ENCODE measurements around the gene ZBTB7C. TPM values are rescaled to one million over a fixed set of nuclear protein-coding genes. Genes with fewer than 3 reads are reported as not detected.

ZBTB7C gene
- total RNA-seq, 1 donor from 2014 or later: 13.0 TPM

DNA sequence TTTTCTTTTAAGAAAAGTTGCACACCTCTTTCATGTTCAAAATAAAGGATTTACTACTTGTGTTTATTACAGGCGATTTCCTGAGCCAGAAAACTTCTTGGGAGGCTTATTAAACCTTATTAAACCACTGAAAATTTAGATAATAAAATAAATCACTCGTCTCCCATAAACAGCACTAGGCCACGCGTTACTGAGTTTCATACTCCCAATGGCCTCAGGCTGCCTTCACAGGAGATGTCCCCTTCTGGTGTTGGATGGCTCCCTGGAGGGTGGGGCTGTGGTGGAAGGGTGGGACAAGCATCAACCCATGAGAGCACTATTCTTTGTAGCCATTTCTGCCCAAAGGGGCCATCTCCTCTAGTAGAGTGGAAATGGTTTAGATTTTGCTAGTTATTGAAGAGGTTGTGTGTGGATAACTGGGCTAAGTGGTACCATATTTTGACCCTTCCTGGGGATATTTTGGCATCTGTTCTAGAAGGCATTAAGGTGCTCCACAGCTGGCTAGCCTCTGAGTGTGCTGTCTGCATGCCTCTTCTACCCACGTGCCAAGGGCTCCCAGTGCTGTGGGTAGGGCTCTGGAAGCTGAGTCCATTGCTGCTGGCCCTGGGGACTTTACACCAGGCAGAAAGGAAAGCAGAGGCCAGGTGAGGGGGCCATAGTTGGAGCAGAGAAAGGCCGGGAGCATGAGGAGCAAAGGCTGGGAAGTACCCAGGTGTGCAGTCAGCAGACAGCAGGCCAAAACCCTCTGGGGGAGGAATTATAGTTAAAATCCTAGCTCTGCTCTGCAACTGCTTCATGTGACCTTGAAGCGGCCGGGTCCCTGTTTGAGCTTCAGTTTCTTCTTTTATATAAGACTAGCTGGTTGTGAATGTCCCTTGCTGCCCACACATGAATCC lies 357.0 kb downstream of the ZBTB7C start:
- no peak for TF ChIP-seq CTCF (conservative IDR thresholded peaks at IDR 0.05)
- H3K36me3 Mint-ChIP-seq: no peaks in the 10 kb centered on the region
- no peak overlapping the region for H3K27ac Mint-ChIP-seq
- no peaks in the 10 kb centered on the region for H3K9me3 Mint-ChIP-seq
- H3K4me3 Mint-ChIP-seq: no peak overlapping the region
- H3K4me1 Mint-ChIP-seq (ENCODE audit: unreplicated experiment): peaks cover 25% of the 10 kb centered on the region
- DNase-seq (ENCODE audit: extremely low spot score, unreplicated experiment): no peak
- peaks cover 3% of the 10 kb centered on the region for H3K27me3 Mint-ChIP-seq

- H3K4me3 Mint-ChIP-seq: no peak overlapping the region
- peaks cover 29% of the 10 kb centered on the region for H3K4me1 Mint-ChIP-seq (ENCODE audit: unreplicated experiment)
- no peaks in the 10 kb centered on the region for H3K36me3 Mint-ChIP-seq
- no peaks in the 10 kb centered on the region for H3K27me3 Mint-ChIP-seq
- no peaks in the 10 kb centered on the region for H3K9me3 Mint-ChIP-seq
- no peak for DNase-seq (ENCODE audit: extremely low spot score, unreplicated experiment)
- no peak overlapping the region for H3K27ac Mint-ChIP-seq
- no peak for TF ChIP-seq CTCF (conservative IDR thresholded peaks at IDR 0.05)
Observed at GRCh38 chr18:48050176-48050575, 359.0 kb downstream of the ZBTB7C start.

DNA sequence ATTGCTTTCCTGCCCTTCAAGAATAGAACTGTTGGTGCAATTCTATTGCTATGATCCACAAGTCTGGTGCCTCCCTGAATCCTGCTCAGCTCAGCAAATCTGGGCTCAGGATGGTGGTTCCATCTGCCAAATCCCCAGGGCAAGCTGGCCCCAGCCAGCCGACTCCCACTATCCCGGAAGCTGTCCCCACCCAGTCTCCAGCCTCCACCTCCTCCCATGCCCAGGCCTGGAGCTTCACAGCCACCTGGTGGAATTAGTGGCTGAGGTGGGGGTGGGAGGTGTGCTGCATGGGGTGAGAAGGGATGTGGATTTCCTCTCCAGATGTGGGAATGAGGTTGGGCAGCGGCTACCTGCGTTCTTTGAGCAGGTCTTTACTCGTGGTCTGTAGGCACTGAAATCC lies 359.4 kb downstream of the ZBTB7C start:
- Mint-ChIP-seq H3K9me3 (no peaks in the 10 kb centered on the region), H3K27me3 (no peaks in the 10 kb centered on the region), H3K4me1 (ENCODE audit: unreplicated experiment) (peaks cover 28% of the 10 kb centered on the region)

GRCh38 chr18:48048251-48048650 lies 360.9 kb downstream of the ZBTB7C start:
- Mint-ChIP-seq H3K9me3 (peaks cover 5% of the 10 kb centered on the region), H3K36me3 (peaks cover 4% of the 10 kb centered on the region), H3K27me3 (no peaks in the 10 kb centered on the region), H3K4me3 (no peak overlapping the region), H3K4me1 (ENCODE audit: unreplicated experiment) (peaks cover 15% of the 10 kb centered on the region), H3K27ac (no peak overlapping the region)
- TF ChIP-seq CTCF (conservative IDR thresholded peaks at IDR 0.05): no peak
- no peak for DNase-seq (ENCODE audit: extremely low spot score, unreplicated experiment)

More for the DNA sequence above, 359.4 kb downstream of the ZBTB7C start:
- TF ChIP-seq CTCF (conservative IDR thresholded peaks at IDR 0.05): no peak
- Mint-ChIP-seq H3K36me3 (no peaks in the 10 kb centered on the region), H3K27ac (no peak overlapping the region), H3K4me3 (no peak overlapping the region)
- DNase-seq (ENCODE audit: extremely low spot score, unreplicated experiment): no peak

- no peak overlapping the region for H3K27ac Mint-ChIP-seq
- peaks cover 4% of the 10 kb centered on the region for H3K36me3 Mint-ChIP-seq
Observed at GRCh38 chr18:48046843-48047242, 362.3 kb downstream of the ZBTB7C start.

More at GRCh38 chr18:48046843-48047242, 362.3 kb downstream of the ZBTB7C start:
- Mint-ChIP-seq H3K4me3 (no peak overlapping the region), H3K4me1 (ENCODE audit: unreplicated experiment) (peaks cover 12% of the 10 kb centered on the region), H3K9me3 (peaks cover 7% of the 10 kb centered on the region), H3K27me3 (no peaks in the 10 kb centered on the region)
- TF ChIP-seq CTCF (conservative IDR thresholded peaks at IDR 0.05): no peak
- DNase-seq (ENCODE audit: extremely low spot score, unreplicated experiment): no peak

Data from type B pancreatic cell (in vitro differentiated cells).